K562 (cell line): ENCODE results near the gene AK2. TPM values are rescaled to one million over a fixed set of nuclear protein-coding genes. Genes with fewer than 3 reads are reported as not detected.

ENCODE experiments used
- ARID1B ChIP-seq: fragments of 450-650 bp; IDR thresholded peaks from 2 replicates; pipeline ENCODE4 v1.6.1; 2016; ENCODE audit warnings: antibody characterized with exemption, mild to moderate bottlenecking, inconsistent platforms
- CBFA2T2 ChIP-seq: fragments of 450-650 bp; conservative IDR thresholded peaks from 2 replicates; pipeline ENCODE4 v1.6.1; 2017; ENCODE audit warnings: mild to moderate bottlenecking
- HDAC3 ChIP-seq: fragments of 450-650 bp; IDR thresholded peaks from 2 replicates; pipeline ENCODE4 v1.6.1; 2018; ENCODE audit warnings: borderline replicate concordance, mild to moderate bottlenecking, moderate library complexity; ENCODE audit not compliant: partially characterized antibody
- JUN ChIP-seq, 2 experiments: sonication (generic) in 1 of 2; formaldehyde crosslinking in 1 of 2; IDR thresholded peaks; 2 replicates each; pipeline versions ENCODE4 v1.6.1 to v1.8.0; 2012 to 2022; ENCODE audit warnings: borderline replicate concordance in 2 of 2, mild to moderate bottlenecking in 2 of 2, improper control_type of control experiment in 1 of 2, low read depth in 1 of 2, low read length in 1 of 2, missing genetic modification reagents in 1 of 2
- KDM5B ChIP-seq: fragments of 200-600 bp; sonication (generic); IDR thresholded peaks from 2 replicates; pipeline ENCODE4 v1.6.1; 2012; ENCODE audit warnings: low read depth, mild to moderate bottlenecking, moderate library complexity, low read length, control low read depth, inconsistent platforms; ENCODE audit not compliant: insufficient replicate concordance
- NFE2L1 ChIP-seq: fragments of 450-650 bp; IDR thresholded peaks from 2 replicates; pipeline ENCODE4 v1.6.1; 2016; ENCODE audit warnings: missing genetic modification characterization, low read depth, mild to moderate bottlenecking, missing compliant biosample characterization, moderate library complexity, borderline replicate concordance
- NRF1 ChIP-seq, 2 experiments: fragments of 450-650 bp; IDR thresholded peaks in 1 of 2; conservative IDR thresholded peaks in 1 of 2; 2 replicates each; pipeline ENCODE4 v1.6.1; 2014; ENCODE audit warnings: mild to moderate bottlenecking in 2 of 2
- PHB2 ChIP-seq: fragments of 450-650 bp; IDR thresholded peaks from 2 replicates; pipeline ENCODE4 v1.6.1; 2017; ENCODE audit warnings: low read depth
- POLR2H ChIP-seq: IDR thresholded peaks from 2 replicates; pipeline ENCODE4 v1.6.1; 2016; ENCODE audit warnings: missing genetic modification characterization, low read depth, mild to moderate bottlenecking, control low read depth, missing compliant biosample characterization, moderate library complexity
- RERE ChIP-seq: sonication (generic); formaldehyde crosslinking; IDR thresholded peaks from 2 replicates; pipeline ENCODE4 v1.8.0; 2023; ENCODE audit warnings: missing genetic modification reagents, mild to moderate bottlenecking, borderline replicate concordance
- STAT6 ChIP-seq: sonication (generic); formaldehyde crosslinking; IDR thresholded peaks from 2 replicates; pipeline ENCODE4 v1.8.1; 2023; ENCODE audit warnings: mild to moderate bottlenecking, missing genetic modification reagents
- TFAM ChIP-seq: fragments of 250-450 bp; sonication (Bioruptor Pico); conservative IDR thresholded peaks from 2 replicates; pipeline ENCODE4 v1.5.0; 2021; ENCODE audit warnings: mild to moderate bottlenecking, moderate library complexity
- ZBTB9 ChIP-seq: fragments of 450-650 bp; formaldehyde crosslinking; IDR thresholded peaks from 2 replicates; pipeline ENCODE4 v1.4.0; 2020; ENCODE audit warnings: mild to moderate bottlenecking, moderate library complexity
- ZFP30 ChIP-seq: fragments of 250-450 bp; sonication (Bioruptor Pico); IDR thresholded peaks from 2 replicates; pipeline ENCODE4 v1.8.0; 2022; ENCODE audit warnings: moderate library complexity, mild to moderate bottlenecking, inconsistent platforms, borderline replicate concordance
- ZNF282 ChIP-seq: sonication (generic); formaldehyde crosslinking; IDR thresholded peaks from 2 replicates; pipeline ENCODE4 v1.8.1; 2023; ENCODE audit warnings: missing genetic modification reagents
- ZNF586 ChIP-seq: fragments of 450-650 bp; formaldehyde crosslinking; conservative IDR thresholded peaks from 2 replicates; pipeline ENCODE4 v1.4.0; 2020; ENCODE audit warnings: mild to moderate bottlenecking, moderate library complexity
- ZNF695 ChIP-seq: fragments of 450-650 bp; formaldehyde crosslinking; IDR thresholded peaks from 2 replicates; pipeline ENCODE4 v1.4.0; 2020; ENCODE audit warnings: mild to moderate bottlenecking, moderate library complexity
- polyA plus RNA-seq, 8 experiments: library from polyadenylated mRNA; depleted of rRNA in 4 of 8; stranded (reverse) in 5 of 8; unstranded in 3 of 8; fragments of >200 nt; fragmentation: Nextera tagmentation in 2 of 8; fragmentation: Illumina TruSeq in 1 of 8; extraction: Ambion mirVana in 2 of 8; extraction: Trizol in 1 of 8; gene quantifications; 2 replicates each; pipeline versions ENCODE4 v1.2.1 to v1.2.3, GENCODE V29; 2011 to 2014; ENCODE audit warnings: inconsistent platforms in 1 of 8, missing spikeins in 1 of 8
- total RNA-seq, 7 experiments: library from RNA; depleted of rRNA in 6 of 7; stranded (reverse); fragments of >200 nt in 6 of 7; fragmentation: Illumina TruSeq in 2 of 7; extraction: Trizol in 2 of 7; gene quantifications; 2 replicates each; pipeline versions ENCODE4 v1.2.1 to v1.2.3, GENCODE V29; 2011 to 2021; ENCODE audit warnings: low replicate concordance in 1 of 7

AK2 gene
- total and polyA plus RNA-seq, 9 of the 15 experiments (the other 6 are each of a cell fraction or from before 2014, with no cell fraction given) = 105 to 1,050 (median 509) TPM

- TF ChIP-seq HDAC3 (no peak), POLR2H (peak; percentile 56; the same call in 1 of the 2 replicates), TFAM (no peak), PHB2 (no peak), ZBTB9 (CRISPR knock-in tag) (no peak), NFE2L1 (tag) (no peak), STAT6 (CRISPR knock-in tag) (no peak), JUN (IDR thresholded peaks at IDR 0.05; ENCODE audit: borderline replicate concordance, low read depth, low read length) (peak; percentile 98), JUN (CRISPR knock-in tag; IDR thresholded peaks at IDR 0.05; ENCODE audit: borderline replicate concordance) (peak; percentile 89), ZNF282 (CRISPR knock-in tag) (no peak), ZNF586 (no peak), KDM5B (no peak), ZNF695 (CRISPR knock-in tag) (no peak), CBFA2T2 (peak; percentile 34; the same call in 1 of the 2 replicates), ZFP30 (CRISPR knock-in tag) (no peak), NRF1 (conservative IDR thresholded peaks at IDR 0.05 in 1 of 2, IDR thresholded peaks at IDR 0.05 in 1 of 2) (peak; percentile 80 to 83), ARID1B (peak; percentile 78), RERE (CRISPR knock-in tag) (no peak)
Measured at GRCh38 chr1:32989160-32990050, 47.3 kb downstream of the AK2 start (continued).
